ENCODE measurements around the gene RAB33A.
"Not testable (repeated sequence)": the region's sequence is repeated elsewhere in the genome, so short reads cannot be mapped to it uniquely, and the experiment has no call there.

Gene RAB33A

DNA sequence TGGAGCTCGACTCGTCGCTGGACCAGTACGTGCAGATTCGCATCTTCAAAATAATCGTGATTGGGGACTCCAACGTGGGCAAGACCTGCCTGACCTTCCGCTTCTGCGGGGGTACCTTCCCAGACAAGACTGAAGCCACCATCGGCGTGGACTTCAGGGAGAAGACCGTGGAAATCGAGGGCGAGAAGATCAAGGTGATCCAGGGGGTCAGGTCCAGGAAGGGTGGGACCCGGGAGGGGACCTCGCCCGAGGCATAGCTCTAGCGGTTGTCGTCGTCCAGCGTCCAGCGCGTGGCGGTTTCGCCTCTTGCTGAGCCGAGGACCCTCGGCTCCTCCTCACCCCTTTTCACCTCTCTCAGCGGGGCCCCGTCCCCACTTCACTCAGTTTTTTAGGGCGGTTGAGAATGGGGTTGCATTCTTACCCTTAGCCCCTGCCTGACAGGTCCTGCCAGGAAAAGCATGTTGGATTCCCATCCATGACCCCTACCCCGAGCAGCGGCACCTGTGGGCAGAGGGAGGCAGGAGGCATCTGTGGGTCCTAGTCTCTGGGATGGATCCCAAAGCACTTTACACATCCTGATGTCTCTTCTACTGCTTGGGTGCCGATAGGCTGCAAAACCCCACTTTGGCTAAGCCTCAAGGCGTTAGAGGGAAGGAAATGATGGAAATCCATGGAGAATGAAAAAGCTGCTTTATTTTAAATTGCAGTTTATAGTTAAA lies 524 bp downstream of the RAB33A start:
- no peak for DNase-seq (ENCODE audit: low read depth)

DNA sequence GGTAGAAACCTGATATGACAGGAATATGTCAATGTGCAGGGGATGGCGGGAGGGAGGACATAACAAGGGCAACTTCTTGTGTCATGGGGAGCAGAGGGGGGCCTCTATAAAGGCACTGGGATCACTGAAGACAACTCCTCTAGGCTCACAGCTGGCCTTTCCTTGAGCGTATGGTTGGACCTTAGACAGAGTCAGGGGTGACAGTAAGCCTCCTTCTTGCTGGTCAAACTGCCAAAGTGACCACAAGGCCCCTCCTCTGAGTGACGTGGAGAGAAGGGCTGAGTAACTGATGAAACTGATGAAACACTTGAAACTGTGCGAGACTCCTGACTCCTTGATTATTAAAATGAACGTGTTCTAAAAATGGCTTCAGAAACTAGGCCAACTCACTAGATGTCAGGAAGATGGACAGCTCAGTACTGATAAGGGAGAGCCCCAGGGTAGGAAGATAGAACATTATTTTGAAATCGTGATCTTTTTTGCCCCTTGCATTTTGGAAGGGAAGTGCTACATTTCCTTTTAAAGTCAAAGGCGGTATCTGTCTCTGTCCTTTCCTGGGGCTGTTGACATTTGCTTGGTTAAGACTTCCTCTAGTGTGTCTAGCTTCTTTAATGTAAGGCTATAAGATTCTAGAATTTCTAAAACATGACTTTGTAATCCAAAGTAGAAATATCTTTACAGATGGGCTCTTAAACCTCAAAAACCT lies 1.6 kb downstream of the RAB33A start:
- peak; percentile 89 for DNase-seq (ENCODE audit: low read depth)

- DNase-seq (ENCODE audit: low read depth), result peak; percentile 67
Observed at GRCh38 chrX:130174045-130174704, 2.4 kb downstream of the RAB33A start.

DNA sequence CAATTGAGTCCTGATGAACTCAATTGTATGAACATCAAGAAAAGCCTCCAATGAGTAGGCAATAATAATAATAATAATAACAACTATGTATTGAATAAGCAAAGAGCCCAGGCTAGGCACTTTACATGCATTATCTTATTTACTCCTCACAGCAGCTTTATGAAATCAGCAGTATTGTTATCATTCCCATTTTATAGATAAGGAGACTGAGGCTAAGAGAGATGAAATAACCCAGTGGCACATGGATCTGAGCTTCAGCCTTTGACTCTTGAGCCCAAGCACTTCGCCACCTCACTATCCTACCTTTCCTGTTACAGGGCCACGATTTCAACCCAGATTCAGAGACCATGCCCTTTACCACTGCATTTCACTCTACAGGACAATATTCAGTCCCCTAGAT lies 3.2 kb downstream of the RAB33A start:
- no peak for DNase-seq (ENCODE audit: low read depth)

- DNase-seq (ENCODE audit: low read depth), result no peak
Observed at GRCh38 chrX:130176354-130176776, 4.6 kb downstream of the RAB33A start.

GRCh38 chrX:130176942-130177341 lies 5.2 kb downstream of the RAB33A start:
- DNase-seq (ENCODE audit: low read depth), result no peak

DNA sequence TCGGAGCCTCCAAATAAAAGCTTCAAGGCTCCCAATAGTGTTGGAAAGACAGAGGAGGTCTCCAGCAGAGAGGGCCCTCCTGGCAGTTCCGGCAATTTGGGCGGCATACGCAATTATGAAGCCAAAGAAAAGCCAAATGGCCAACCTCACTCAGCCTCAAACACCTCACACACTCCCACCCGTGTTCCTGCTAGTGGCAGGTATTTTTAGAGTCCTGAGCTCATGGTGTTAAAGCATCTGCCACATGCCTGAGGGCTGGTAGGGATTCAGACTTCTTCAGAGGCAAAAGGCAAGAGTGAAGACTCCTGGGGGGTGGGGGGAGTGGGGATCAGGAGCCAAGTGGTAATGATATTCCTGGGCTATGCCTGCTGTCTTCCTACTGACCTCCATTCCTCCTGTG lies 7.4 kb downstream of the RAB33A start:
- DNase-seq (ENCODE audit: low read depth), result no peak

DNA sequence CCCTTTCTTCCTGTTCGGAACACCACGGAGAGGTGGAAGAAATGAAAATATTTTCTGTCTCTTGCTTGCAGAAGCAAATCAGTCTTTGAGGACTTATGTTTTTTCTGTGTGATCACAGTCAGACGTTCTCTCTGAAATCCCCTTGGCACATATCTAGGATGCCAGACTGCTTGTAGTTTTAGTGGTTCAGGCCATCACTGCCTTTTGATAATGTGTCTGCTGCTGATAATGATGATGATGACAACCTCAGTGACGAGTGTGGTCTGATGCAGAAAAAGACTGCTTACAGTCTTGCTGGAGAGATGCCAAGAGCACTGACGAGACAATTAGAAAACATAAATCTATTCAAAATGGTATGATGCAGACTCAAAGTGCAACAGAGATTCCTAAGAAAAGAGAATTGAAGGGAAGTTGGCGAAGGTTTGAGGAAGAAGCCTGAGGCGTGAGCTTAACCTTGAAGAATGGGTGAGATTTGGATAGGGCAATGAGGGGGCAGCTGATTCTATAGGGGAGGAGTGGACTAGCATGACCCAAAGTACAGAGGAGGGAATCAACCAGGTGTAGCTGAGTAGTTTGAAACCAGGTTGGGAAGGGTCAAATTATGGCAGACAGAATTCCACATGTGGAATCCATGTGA lies 7.9 kb downstream of the RAB33A start:
- peak; percentile 60 for DNase-seq (ENCODE audit: low read depth)

GRCh38 chrX:130184168-130184567 lies 12.4 kb downstream of the RAB33A start:
- DNase-seq (ENCODE audit: low read depth), result no peak

DNA sequence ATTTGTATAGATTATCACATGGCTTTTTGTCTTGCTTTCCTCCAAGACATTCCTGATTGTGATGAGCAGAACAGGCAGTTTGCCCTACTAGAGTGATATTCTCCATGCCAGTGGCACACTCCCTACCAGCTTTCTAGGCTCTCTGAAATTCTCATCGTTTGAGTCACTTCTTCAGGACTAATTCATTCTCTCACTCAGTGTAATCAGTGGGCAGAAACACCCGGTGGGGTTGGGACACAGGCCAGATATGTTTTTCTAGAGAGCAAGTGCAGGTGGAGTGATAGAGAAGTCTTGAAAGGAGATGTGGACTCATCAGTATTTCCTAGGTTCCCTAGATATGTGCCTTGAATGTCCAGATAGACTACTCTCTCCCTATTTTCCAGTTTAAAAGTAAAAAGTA lies 13.1 kb downstream of the RAB33A start:
- DNase-seq (ENCODE audit: low read depth), result peak; percentile 42

GRCh38 chrX:130186651-130187050 lies 14.9 kb downstream of the RAB33A start:
- no peak for DNase-seq (ENCODE audit: low read depth)

DNA sequence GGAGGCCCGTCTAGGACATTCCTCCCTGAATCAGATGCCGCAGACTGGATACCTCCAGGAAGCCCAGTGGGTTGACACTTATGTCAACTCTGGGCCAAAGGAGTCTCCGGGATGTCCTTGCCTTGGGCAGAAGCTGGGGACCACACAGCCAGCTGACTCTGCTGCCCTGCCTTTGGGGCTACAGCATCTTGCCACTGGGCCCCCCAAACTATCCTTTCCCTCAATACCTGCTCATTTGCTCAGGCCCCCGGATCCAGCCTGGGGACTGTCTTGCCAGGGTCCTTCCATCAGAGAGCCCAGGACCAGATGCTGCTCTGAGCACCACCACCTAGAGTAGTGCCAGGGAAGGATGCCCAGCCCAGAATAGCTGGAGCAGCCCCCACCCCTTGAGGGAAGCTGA lies 19.0 kb downstream of the RAB33A start:
- no peak for DNase-seq (ENCODE audit: low read depth)

- peak; percentile 74 for DNase-seq (ENCODE audit: low read depth)
Observed at GRCh38 chrX:130196466-130196865, 24.7 kb downstream of the RAB33A start.

DNA sequence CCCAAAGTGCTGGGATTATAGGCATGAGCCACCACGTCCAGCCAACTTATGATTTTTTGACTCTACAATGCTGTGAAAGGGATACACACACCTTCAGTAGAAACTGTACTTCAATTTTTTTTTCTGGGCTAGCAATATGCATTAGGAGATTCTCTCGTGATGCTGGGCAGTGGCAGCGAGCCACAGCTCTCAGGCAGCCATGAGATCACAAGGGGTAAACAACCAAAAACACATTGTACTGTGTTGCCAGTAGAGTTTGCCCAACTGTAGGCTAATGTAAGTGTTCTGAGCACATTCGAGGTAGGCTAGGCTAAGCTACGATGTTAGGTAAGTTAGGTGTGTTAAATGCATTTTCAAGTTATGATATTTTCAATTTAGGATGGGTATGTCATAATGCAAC lies 25.7 kb downstream of the RAB33A start:
- DNase-seq (ENCODE audit: low read depth), result no peak

DNA sequence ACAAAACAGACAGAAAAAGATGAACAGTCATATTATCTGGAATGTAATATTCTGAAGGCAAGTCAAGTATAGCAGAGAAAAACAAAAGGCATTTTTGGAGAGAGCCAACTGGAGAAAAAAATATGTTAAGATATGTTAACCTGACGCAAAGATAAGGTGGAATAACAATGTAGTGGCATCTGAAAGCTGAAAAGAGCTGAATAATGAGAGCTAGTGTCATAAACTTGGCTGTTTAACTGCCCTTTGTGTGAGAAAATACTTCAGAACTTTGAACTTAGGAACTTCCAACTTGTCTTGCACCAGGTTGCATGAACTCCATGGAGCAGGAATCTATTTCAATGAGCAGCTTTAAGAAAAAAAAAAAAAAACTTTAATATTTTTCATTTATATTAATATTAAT lies 32.9 kb downstream of the RAB33A start:
- no peak for DNase-seq (ENCODE audit: low read depth)

DNA sequence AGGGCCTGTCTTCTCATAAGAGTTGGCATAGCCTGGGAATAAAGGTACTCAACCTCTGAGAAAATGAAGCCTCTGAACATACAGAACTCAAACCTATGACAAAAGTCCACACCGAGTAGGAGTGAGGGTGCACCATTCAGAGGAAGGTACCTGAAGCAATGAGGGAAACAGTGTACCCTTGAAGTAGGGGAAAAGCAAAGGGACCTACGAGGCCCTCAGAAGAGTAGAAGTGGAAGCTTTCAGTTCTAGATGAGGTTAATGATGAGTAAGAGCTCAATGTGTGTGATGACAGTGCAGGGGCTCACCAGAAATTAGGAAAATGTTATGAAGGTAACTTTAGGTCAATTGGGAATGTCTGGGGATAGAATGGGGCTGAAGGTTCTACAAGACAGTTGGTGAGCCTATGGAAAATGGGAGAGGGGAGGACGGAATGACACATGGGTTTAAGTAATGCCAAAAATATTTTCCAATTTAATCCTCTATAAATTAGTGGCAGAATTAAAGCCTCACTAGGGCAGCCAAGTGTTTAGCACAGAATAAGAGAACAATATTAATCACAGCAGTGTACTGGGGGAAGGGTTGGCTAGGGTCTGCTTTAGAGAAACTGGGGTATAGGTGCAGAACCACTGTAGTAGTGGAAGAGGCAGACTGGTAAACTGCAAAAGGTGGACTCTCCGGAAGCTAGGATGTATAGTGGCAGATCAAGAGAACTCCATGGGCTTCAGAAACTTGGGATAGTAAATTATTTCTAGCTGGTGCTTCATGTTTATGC lies 39.8 kb downstream of the RAB33A start:
- DNase-seq (ENCODE audit: low read depth), result no peak

DNA sequence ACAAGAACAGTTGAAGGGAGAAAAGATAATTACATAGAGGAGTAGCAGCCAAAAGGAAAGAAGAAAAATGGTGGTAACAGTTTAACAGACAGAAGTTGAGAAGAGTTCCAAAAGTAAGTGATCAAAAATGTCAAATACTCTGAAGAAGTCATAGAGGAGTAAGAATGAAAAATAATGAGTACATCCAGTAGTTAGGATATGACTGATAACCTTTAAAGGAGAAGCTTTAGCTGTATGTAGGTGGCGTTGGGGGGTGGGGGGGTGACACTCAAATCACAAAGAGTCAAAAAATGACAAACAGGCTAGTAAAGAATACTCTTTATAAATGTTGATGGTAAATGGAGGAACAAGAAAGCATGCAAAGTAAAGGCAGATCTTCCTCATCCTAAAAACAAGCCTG lies 40.6 kb downstream of the RAB33A start:
- no peak for DNase-seq (ENCODE audit: low read depth)

DNA sequence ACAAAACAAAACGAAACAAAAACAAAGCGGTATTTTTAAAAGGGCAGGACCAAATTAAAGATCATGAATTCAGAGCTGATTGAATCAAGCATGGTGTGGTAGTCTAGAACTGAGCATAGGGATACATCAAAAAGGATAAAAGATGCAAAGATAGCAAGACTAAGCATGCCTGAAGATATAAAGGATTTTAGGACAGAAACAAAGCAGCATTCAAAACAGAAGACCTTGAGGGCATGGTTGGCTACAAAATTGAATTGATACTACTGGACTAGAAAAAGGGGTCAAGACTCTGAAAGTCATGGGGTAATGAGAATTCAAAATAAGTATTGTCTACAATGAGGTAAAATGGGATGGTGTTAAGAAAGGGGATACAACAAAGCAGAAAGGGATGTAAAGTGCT lies 41.6 kb downstream of the RAB33A start:
- DNase-seq (ENCODE audit: low read depth), result no peak

GRCh38 chrX:130216320-130216719 lies 44.6 kb downstream of the RAB33A start:
- DNase-seq (ENCODE audit: low read depth), result no peak

GRCh38 chrX:130224810-130225209 lies 53.0 kb downstream of the RAB33A start:
- peak; percentile 81 for DNase-seq (ENCODE audit: low read depth)

- DNase-seq (ENCODE audit: low read depth), result no peak
Observed at GRCh38 chrX:130228871-130229270, 57.1 kb downstream of the RAB33A start.

DNA sequence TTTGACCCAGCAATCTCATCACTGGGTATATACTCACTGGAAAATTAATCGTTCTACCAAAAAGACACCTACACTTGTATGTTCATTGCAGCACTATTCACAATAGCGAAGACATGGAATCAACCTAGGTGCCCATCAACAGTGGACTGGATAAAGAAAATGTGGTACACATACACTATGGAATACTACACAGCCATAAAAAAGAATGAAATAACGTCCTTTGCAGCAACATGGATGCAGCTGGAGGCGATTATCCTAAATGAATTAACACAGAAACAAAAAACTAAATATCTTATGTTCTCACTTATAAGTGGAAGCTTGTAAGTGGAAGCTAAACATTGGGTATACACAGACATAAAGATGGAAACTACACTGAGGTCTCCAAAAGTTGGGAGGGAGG lies 59.4 kb downstream of the RAB33A start:
- DNase-seq (ENCODE audit: low read depth), result not testable (repeated sequence)

Measured in amniotic epithelial cell (primary cell).